COLO668 (cell line): ENCODE measurements around the gene PPP2R3C.
A peak's percentile ranks its signal among the peaks of the same experiment; 100 is the strongest.
"Not testable (repeated sequence)": the region's sequence is repeated elsewhere in the genome, so short reads cannot be mapped to it uniquely, and the experiment has no call there.

Source experiments
- DNase-seq: peaks from one replicate; lab custom pipeline; 2025; ENCODE audit not compliant: unreplicated experiment; lab: John Stamatoyannopoulos, UW

The PPP2R3C gene

DNA sequence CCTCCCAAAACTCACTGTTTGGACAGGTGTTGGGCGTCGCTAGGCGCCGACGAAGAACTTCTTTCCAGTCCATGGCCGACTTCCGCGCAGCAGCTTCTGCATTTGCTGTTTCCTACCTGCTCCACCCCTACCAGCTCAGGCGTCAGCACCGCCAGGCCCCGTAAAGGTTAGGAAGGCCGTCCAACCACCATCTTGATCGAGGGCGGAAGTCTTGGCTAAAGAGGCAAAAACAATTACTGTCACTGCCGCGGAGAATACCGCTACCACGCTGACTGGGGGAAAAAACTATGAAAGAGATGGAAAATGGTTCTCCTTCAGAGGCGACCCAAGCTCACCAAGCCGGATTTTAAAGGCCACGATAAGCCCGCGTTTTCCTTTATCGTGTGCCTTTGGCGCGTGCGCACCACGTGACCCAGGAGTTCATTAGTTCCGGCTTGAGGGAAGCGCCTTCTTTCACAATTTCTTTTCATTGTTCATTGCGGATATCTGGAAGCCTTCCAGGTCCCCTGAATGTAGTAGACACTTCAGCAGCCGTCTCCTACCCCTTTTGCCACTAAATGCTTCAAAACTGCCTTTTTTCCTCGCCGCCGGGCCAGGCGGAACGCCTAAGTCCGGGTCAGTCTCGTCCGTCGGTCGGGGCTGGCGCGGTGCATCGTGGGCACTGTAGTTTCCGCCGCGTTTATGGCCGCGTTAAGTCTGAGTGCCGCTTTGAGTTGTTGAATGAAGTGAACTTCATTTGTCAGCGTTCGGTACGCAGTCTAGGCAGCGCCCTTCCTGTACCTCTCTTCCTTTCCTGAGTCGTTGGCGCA lies at the start of gene PPP2R3C, which contains the start of gene PRORP:
Gene PPP2R3C (minus strand): TSS at position 104 of the 809 bp plus-strand sequence. CDS start 31 bp downstream, at position 73.
Gene PRORP (plus strand): TSS at position 666 of the 809 bp plus-strand sequence. CDS start 694 bp downstream, outside the sequence.
- DNase-seq: peak; percentile 96

DNA sequence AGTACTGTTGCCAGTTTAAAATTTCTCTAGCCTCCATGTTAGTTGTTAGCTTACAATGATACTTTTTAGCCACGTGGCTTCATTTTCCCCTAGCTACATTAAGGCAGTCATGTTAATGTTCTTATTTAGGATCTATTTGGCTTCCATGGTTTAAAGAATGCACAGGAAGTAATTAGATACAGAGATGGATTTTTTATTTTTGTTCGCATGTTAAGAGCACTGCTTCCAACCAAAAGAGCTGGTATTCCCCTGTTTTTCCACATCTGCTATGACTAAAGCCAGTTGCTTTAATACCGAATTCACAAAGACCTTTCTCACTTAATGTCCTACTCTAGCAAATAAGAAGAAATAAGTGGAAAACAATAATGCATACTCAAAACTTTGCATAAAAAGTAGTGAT lies 45.7 kb upstream of the PPP2R3C start:
- no peak for DNase-seq

DNA sequence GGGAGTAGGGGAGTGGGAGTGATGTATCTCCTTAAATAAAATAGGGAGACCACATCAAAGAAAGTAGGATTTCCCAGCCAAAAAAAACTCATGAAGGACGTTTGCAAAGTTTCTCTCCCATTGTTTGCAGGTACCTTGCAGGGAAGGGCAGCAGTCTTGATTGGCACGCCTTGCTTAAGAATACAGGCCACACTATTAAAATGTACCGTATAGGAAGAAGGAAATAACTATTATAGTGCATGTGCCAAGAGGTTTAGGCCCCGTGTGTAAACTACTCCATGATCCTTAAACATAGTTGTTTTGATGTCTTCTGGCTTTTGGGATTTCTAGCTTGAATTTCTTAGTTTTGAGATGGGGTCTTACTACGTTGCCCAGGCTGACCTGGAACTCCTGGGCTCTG lies 43.1 kb upstream of the PPP2R3C start:
- no peak for DNase-seq

DNA sequence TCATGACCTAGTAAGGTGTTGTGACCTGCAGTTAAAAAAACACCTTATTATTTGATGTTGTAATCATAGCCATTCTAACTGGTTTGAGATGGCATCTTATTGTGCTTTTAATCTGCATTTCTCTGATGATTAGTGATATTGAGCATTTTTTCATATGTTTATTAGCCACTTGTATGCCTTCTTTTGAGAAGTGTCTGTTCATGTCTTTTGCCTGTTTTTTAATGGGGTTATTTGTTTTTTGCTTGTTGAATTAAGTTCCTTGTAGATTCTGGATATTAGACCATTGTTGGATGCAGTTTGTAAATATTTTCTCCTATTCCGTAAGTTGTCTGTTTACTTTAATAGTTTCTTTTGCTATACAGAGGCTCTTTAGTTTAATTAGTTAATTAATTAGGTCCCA lies 41.6 kb upstream of the PPP2R3C start:
- no peak for DNase-seq

DNA sequence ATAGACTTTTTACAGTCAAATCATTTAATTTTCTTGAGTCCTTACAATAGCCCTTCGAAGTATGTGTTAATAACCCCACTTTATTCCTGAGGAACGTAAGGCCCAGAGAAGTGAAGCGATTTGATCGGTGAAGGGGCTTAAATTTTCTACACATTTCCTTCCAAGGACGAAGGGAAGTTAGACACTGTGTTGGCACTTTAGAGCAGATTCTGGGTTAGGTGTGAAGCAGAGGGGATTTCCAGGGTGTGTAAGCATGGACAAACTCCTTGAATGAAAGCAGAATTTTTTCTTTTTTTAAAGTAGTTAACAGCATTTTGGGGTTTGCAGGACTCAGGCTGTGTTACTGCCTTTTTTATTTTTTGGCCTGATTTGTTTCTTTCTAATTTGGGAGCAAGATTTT lies 39.4 kb upstream of the PPP2R3C start:
- no peak for DNase-seq

DNA sequence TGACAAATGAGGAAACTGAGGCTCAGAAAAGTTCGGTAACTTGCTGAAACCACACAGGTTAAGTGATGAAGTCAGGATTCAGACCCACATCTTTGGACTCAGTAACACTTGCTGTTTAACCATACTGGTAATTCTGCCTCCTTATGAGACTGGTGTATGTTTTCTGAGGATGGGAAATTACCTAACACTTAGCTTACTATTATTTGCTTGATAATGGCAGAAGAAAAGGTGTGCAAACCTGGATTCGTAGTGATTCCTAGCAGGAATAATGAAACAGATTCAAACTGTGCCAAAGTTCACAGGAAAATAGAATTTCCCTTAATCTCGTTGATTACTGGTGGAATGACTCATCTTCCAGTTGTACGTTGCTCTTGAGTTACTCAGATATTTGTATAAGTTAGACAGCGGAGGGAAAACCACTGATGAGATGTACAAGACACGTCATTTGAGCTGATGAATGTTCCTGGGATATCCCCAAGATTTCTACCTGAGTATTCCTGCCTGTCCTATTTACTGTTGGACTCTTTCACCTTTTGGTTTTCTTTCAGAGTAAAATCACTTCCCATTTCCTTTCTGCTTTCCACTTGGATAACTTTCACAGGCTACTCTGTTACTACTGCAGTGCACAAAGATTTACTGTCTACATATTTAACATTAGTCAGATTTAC lies 38.1 kb upstream of the PPP2R3C start:
- DNase-seq: no peak

DNA sequence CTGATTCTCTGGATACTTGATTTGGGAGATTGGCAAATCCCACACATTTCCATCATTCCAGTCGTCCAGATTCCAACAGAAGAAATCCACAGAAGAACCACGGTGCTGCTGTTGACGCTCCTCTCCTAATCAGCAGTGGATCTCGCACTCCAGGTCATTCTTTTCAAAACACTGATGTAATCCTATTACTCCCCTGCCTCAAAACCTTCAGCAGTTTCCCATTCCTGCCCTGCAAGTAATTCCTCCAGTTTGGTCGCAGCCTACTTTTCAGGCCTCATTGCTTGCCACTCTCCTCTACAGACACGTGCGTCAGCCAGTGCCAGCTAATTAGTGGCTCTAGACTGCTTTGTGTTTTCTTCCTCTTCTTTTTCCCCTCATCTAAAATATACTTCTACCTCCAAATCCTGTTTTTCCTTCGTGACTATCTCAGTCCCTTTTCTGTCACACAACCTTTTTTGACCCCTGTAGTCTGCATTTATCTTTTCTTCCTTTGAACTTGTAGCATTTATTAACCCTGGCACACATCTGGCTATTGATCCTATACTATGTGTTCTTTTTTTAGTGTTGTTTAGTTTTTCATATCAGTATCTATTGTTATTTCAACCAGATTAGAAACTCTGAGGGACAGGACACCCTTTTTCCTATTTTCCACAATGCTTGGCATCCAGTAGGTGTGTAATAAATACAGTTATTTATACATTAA lies 37.3 kb upstream of the PPP2R3C start:
- no peak for DNase-seq

DNA sequence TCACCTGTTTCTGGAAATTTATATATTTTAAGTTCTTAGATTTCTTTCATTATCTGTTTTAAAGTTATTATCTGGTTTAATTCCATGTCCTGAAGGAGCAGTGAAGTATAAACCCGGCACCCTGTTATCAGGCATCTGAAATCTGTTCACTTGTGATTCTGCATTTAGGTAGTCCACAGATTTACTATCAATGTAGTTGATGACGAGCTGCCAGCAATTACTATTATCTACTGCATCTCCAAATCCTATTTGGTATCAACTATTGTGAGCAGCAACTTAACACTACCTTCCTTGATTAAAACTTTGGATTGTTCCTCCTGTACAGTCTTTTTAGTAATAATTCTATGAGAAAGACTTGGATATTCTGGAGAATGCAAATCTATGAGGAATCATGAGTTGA lies 36.7 kb upstream of the PPP2R3C start:
- no peak for DNase-seq

DNA sequence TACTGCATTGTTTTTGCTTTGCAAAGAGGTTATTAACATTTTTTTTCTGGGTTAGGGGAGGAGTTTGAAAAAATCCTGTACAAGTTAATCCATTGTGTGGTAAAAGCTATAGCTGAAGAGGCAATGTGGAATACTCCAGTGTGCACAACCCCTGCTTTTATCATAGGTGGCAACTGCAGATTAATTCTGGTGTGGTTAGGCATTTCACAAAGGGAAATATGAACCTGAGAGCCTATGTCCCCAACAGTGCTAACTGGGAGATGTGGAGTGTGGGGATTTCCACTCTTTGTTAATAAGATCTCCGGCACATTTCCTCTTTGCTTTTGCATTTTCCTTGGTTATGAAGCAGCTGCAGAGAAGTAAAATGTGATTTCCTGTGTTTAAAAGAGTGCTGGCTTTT lies 34.2 kb upstream of the PPP2R3C start:
- DNase-seq: no peak

DNA sequence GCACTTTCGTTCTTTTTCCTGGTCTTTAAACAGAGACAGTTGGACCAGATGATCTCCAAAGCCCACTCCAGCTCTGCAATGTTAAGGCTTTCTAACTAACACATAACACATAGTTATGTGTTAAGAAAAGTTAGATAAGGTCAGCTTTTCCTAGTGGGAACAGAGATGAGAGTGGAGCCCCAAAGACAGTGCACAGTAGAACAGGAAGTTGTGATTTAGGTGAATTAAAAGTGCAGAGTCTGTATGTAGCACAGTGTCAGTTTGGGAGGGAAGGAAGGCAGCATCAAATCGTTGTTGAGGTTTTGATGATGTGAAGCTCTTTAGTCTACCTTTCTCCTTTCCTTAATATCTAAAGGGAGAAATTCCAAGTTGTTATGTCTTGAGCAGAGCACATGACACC lies 32.2 kb upstream of the PPP2R3C start:
- DNase-seq: no peak

DNA sequence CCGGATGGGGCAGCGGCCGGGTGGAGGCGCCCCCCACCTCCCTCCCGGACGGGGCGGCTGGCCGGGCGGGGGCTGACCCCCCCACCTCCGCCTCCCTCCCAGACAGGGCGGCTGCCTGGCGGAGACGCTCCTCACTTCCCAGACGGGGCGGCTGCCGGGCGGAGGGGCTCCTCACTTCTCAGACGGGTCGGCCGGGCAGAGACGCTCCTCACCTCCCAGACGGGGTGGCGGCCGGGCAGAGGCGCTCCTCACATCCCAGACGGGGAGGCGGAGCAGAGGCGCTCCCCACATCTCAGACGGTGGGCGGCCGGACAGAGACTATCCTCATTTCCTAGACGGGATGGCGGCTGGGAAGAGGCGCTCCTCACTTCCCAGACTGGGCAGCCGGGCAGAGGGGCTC lies 30.7 kb upstream of the PPP2R3C start:
- not testable (repeated sequence) for DNase-seq

DNA sequence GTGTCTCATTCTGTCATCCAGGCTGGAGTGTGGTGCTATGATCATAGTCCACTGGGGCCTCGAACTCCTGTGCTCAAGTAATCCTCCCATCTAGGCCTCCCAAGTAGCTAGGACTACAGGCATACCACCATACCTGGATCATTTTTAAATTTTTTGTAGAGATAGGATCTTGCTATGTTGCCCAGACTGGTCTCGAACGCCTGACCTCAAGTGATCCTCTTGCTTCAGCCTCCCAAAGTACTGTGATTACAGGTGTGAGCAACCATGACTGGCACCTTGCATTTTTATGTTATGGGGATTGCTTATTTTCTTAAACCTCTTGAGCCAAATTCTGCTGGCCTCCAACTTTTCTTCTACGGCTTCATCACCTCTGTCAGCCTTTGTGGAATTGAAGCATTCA lies 27.4 kb upstream of the PPP2R3C start:
- DNase-seq: no peak

DNA sequence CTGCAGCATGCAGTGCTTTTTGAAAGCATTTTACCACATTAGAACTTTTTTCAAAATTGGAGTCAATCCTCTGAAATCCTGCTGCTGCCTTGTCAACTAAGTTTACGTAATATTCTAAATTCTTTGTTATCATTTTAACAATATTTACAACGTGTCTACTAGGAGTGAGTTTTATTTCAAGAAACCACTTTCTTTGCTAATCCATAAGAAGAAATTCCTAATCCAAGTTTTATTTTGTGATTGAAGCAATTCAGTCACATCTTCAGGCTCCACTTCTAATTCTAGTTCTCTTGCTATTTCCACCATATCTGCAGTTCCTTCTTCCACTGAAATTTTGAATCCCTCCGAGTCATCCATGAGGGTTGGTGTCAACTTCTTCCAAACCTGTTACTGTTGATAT lies 25.9 kb upstream of the PPP2R3C start:
- no peak for DNase-seq

DNA sequence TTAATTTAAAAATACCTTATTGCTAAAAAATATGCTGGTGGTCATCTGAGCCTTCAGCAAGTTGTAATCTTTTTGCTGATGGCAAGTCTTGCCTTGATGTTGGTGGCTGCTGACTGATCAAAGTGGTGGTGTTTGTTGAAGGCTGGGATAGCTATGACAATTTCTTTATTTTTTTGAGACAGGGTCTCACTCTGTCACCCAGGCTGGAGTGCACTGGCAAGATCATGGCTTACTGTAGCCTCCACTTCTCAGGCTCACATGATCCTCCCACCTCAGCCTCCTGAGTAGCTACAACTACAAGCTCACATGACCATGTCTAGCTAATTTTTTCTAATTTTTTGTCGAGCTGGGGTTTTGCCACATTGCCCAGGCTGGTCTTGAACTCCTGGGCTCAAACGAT lies 25.4 kb upstream of the PPP2R3C start:
- DNase-seq: no peak

DNA sequence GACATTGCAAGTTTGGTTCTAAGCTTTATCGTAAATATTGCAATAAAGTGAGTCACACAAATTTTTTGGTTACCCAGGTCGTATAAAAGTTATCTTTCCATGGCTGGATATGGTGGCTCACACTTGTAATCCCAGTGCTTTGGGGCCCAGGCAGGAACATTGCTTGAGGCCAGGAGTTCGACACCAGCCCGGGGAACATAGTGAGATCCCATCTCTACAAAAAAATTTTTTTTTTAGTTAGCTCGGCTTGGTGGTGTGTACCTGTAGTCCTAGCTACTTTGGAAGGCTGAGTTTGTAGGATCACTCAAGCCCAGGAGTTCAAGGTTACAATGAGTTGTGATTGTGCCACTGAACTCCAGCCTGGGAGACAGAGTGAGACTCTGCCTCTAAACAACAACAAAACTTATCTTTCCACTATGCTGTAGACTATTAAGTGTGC lies 24.9 kb upstream of the PPP2R3C start:
- DNase-seq: no peak

DNA sequence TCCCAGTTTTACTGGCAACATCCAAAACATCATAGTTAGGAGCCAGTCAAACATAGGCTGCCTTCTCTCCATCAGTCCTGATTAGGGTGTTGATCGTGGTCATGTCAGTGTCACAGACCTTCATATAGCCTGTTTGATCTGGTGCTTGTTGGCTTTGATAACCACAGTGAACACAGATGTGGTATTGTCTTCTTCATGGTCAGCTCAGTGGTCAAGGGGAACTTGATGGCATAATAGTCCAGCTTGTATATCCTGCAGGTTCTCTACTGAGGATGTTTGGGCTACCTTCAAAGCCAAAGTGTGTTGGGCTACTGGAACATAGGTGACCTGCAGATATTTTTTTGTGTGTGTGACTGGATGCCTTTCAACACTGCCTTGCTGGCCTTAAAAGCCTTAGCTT lies 22.2 kb upstream of the PPP2R3C start:
- DNase-seq: no peak

DNA sequence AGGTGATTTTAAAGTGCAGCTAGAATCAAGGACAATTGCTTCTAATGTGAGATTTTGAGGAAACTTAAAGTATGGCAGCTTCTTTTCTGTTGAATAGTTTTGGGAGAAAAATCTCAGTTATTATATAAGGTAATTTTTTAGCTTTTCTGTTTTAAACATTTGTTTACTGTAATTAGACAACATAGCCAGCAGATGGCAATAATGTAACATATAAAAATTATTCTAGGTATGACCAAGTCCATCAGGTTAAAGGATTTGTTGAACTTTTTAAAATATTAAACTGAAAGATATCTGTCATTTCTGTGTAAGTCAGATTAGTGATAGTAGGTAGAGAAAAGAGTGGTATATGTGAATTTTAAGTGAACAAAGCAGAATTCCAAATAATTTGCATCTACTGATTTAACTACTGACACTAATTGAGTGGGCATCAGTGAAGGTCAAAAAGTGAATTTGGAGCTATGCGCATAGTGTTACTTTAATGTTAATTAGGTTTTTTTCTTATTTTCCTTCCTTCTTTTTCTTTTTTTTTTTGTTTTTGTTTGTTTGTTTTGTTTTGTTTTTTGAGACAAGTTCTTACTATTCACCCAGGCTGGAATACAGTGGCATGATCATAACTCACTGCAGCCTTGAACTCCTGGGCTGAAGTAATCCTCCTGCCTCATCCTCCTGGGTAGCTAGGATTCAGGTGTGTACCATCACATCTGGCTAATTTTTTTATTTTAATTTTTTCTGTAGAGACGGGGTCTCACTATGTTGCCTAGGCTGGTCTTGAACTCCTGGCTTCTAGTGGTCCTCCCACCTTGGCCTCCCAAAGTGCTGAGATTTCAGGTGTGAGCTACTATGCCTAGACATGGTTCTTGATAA lies 19.2 kb upstream of the PPP2R3C start:
- no peak for DNase-seq

DNA sequence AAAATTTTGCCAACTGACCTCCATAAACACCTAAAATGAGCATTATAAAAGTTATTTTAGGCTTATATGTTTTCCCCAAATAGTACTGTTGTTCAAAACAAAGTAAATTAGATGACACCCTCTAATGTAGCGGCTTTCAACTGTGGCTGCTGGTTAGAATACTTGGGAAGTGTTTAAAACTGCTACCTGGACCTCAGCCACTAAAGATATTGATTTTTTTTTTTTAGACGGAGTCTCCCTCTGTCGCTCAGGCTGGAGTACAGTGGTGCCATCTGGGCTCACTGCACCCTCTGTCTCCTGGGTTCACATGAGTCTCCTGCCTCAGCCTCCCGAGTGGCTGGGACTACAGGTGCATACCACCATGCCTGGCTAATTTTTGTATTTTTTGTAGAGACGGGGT lies 16.8 kb upstream of the PPP2R3C start:
- no peak for DNase-seq

DNA sequence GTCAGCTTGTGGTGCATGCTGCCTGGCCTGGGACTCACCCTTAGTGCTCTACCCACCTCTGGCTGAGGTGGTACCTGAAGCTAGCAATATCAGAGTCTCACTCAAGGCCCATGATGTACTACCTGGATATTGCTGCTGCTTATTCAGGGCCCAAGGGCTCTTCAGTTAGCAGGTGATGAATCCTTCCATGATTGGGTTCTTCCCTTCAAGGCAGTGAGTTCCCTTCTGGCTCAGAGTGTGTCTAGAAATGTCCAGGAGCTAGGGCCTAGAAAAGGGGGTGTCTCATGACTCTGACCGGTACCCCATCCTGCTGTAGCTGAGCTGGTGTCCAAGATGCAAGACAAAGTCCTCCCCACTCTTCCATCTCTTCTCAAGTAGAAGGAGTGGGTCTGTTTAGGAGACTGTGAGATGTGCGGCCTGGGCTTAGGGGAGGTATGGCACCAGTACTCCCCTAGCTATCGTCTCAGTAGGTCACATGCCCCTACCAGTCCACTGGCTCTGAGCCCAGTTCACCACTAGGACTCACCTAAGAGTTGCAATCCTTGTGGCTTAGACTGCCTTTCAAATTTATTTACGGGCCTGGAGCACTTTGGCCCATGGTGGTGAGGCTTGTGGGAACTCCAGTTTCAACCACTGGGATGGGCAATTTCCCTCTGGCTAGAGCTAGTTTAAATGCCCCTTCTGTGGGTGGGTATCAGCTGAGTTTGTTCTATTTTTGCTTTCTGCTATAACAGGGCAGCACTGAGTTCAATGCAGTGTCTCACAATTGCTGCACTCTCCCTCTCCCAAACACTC lies 12.7 kb upstream of the PPP2R3C start:
- no peak for DNase-seq
